ENCODE measurements around the gene ROCK2. TPM values are rescaled to one million over a fixed set of nuclear protein-coding genes. Genes with fewer than 3 reads are reported as not detected.
"Not testable (repeated sequence)": the region's sequence is repeated elsewhere in the genome, so short reads cannot be mapped to it uniquely, and the experiment has no call there.

ROCK2 gene
- total RNA-seq, 1 donor from 2014 or later = 84.5 TPM

DNA sequence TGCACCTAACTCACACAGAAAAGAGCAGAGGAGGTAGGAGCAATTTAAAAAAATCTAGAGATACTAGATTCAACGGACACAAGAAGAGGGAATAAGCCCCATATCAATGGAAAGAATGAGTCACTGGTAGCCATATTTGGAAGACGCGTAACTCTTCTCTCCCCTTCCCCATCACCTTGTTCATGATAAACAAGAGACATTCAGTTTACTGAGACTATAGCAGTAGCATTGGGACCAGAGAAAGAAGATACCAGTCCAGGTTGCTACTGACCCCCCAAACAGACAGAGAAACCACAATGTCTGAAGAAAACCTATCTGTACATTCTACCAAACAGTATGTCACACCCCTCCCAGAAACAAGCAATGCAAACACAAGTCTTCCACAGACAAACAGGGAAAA lies 108.1 kb downstream of the ROCK2 start:
- DNase-seq (ENCODE audit: low spot score) = no peak

DNA sequence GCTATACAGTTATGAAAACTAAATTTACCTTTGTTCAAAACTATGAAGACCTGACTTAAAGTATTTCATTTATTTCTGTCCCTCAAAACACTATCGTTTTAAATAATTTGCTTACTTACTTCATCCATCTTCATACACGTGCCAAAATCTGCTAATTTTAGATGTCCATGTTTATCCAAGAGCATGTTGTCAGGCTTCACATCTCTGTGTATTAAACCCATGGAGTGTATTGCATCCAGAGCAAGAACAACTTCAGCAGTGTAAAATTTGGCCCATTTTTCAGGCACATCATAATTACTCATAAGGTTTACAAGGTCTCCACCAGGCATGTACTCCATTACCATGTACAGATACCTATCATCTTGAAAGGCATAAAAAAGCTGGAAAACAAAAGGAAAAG lies 108.9 kb downstream of the ROCK2 start:
- DNase-seq (ENCODE audit: low spot score) = no peak

DNA sequence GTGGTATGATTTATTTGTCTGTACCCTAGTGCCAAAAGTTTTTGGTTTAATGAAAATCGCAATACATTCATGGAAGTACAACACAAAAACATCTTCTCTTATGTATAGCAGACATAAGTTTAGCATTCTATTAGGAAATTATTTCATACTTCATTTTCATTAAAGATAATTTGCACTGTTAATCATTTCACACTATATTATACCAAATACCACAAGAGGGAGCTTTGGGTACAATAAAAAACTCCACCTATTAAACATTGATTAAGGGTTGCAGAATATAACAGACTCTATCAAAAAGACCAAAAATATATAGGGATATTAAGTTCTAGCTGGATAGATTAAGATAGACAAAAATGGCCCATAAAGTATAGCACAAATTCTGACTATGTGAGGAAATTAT lies 110.1 kb downstream of the ROCK2 start:
- DNase-seq (ENCODE audit: low spot score) = no peak

DNA sequence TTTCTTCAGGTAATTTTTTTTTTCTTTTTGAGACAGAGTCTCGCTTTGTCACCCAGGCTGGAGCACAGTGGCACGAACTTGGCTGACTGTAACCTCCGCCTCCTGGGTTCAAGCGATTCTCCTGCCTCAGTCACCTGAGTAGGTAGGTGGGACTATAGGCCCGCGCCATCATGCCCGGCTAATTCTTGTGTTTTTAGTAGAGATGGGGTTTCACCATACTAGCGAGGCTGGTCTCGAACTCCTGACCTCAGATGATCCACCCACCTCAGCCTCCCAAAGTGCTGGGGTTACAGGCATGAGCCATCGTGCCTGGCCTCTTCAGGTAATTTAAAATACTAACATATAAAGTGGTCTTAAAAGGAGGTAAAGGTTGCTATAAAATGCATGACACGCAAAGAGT lies 113.2 kb downstream of the ROCK2 start:
- DNase-seq (ENCODE audit: low spot score) = not testable (repeated sequence)

DNA sequence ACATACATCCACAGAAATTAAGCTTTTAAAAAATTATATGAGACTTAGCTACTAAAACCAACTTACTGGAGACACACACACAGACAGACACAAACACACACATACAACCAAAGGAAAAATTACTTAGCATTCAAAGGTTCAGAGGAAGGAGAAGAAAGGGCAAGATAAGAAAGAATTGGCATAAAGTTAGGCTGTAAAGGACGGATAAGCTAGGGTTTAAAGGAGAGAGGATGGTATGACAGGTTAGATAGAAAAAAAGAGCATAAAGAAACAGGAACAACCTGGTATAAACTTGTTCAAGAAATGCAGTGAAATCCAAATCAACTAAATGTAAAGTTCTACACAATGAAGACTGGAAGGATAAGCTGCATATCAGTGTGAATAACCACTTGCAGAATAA lies 115.7 kb downstream of the ROCK2 start:
- no peak for DNase-seq (ENCODE audit: low spot score)

DNA sequence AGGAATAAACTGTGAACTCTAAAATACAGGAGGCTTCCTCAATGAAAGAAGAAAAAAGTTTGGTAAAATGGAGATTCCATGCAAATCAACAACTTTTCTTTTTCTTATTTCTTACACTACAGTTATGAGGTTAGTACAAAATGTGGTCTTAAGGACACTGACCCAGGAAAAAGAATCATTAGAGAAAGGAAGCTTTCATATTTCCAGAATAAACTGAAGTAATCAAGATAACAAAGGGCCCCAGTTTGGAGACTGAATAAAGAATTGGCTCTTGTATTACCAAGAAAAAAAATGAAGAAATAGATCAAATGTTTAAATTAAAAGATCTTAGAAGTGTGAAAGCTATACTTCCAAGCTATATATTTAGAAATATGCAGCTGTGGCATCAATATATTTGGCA lies 116.8 kb downstream of the ROCK2 start:
- no peak for DNase-seq (ENCODE audit: low spot score)

DNA sequence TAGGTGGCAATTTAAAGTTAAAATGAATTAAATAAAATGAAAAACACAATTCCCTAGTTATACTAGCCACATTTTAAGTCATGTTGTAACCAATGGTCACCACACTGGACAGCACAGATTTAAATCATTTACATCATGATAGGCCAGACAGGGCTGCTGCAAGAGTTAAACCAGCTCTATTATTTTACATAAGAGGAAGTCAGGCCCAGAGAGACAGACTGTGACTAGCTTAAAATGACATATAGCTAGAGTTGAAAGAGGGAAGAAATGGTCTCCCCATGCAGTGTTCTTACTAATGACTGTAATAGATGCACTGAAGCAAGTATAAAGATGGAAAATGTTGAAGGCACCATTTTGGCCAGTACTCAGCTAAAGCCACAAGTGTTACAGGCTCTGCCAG lies 119.5 kb downstream of the ROCK2 start:
- DNase-seq (ENCODE audit: low spot score) = no peak

DNA sequence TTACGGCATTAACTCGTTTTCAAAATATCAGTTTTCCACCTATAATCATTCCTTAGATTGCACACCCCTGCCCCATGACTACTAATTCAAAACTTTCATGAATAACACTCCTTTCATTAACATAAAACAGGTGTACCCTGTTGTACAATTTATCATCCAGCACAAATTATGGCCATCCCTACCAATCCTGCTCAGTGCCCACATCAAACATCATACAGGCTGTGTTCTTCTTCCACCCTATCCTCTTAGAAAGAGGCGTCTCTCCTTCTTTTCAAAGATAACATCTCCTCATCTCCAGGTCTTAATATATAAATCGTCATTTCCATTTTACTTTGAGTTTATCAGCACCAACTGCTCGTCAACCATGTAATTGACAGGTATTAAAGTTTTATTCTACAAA lies 121.6 kb downstream of the ROCK2 start:
- DNase-seq (ENCODE audit: low spot score) = no peak

DNA sequence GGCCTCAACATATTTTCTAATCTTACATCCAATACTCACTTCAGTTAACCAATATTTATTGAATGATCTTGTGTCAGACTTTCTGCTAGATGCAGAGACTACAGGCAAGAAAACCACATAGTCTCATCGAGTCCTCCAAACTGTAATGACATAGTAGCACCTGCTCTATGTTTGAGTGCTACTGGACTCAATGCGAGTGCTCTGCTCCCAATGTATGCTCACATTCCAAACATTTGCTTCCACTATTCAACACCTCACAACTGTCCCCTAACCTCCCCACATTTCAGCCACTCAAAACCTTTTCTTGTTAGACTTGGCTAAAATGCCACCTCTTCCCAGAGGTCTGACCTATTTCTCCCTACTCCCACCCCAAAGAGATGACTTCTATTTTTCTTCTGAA lies 124.0 kb downstream of the ROCK2 start:
- DNase-seq (ENCODE audit: low spot score) = no peak

DNA sequence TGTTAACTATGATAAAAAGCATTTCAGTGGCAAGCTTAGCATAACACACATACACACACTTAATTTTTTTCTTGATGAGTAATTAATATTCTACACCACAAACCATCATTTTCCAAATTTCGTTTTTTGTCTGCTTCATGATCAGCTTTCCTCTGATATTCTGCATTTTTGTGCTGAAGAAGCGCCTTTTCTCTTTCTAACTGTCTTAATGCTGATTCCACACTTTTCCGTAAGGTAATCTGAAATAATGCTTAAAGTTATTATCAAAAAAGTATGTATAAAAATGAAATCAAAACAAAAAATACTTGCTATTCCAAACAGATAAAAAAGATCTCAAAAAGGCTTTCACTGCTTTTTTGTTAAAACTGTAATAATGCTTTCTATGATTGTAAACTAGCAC lies 129.0 kb downstream of the ROCK2 start:
- no peak for DNase-seq (ENCODE audit: low spot score)

DNA sequence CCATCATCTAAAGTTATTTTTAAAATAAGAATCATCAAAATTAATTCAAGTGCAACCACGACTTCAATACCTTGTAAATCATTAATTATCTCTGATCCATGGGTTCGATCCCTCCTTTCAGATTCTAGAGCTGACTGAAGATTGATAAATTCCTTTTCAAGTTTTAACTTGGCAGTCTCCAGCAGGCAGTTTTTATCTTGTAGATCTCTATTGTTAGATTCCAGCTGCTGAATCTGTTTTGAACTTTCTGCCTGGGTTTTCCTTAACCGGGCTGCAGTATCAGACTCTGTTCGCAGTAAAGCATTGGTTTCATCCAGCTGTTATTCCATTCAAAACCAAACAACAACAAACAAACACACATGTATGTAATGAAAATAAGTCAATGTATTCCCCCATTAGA lies 129.7 kb downstream of the ROCK2 start:
- DNase-seq (ENCODE audit: low spot score) = no peak

DNA sequence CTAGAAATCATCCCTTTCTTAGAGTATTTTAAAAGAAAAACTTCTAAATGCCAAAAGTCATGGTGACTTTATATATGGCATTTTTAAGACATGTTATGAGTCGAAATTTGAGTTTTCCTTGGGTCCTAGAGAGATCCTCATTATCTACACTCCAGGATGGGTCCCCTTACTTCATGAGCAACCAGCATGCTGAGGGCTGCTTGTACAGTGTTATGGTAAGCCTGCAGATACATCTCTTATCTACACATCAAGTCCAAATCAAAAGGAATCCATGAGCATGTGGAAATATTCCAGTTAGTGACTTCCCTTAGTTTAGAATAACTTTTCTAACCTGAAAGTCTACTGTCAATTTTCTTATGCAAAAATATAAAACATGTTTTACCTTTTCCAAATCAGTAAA lies 130.5 kb downstream of the ROCK2 start:
- DNase-seq (ENCODE audit: low spot score) = no peak

DNA sequence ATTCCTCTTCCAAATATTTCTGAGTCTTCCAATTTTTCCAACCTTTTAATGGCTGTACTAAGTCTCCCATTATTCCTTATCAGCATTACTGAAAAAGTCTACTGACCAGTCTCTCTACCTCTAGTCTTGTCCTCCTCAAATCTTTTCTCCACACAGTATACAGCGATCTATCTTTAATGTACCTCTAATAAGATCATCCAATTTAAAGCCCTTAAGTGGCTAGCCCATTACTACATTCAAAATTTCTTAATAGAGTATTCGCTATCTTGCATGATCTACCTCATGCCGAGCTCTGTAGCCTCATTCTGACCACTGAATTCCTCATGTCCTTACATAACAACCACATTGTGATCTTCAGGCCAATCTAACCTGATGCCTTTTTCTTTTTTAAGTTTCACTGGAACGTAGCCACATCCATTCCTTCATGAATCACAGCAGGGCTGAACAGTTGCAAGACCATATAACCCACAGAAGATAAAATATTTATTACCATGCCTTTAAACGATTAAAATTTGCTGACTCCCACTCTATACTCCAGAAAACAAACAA lies 131.3 kb downstream of the ROCK2 start:
- no peak for DNase-seq (ENCODE audit: low spot score)

DNA sequence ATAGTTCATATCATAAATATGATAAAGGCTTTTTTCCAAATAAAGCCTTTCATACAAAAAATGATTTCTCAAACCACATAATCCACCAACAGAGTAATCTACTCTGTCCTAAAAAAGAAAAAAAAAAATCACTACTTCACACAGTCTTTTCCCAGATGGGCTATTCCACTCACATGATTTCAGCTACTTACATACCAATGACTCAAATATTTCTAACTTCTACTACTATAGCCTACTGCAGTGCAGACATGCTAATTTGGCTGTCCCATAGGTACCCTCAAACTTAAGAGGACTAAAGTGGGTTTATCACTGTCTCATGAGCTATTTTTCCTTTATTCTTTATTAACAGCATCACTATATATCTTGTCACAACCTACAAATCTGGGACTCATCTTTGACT lies 131.8 kb downstream of the ROCK2 start:
- no peak for DNase-seq (ENCODE audit: low spot score)

DNA sequence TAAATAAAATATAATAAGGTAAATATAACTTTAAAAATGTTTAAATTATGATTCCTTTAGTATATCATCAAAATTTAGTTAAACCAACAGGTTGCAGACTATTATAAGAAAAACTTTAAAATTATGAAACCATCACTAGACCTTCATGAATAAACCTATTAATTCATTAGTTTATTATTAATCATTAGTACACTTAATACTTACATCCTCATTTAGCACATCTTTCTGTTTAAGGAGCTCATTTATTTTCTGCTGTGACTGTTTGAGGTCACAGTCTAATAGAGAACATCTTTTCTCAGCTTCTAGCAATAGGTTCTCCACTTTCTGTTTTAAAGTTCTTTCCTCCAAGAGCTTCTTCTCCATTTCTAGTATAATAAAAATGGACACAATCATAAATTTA lies 136.4 kb downstream of the ROCK2 start:
- DNase-seq (ENCODE audit: low spot score) = no peak

DNA sequence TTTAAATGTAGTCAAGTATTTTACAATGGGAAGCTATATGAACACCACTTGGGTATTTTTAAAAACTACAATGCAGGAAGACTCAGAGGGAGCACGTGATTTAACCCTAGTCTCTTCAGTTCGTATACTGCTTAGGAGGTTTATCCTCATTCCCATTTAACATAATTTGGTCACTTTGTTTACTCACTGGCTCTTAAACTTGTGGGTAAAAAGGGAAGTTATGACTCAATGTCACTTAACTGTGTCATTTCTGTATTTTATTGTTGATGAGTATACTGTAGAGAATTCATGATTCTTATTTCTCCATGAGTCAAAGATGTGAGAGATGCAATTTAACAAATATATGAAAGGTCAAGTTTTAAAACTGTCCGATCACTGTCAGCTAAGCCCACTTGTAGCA lies 141.0 kb downstream of the ROCK2 start:
- DNase-seq (ENCODE audit: low spot score) = no peak

DNA sequence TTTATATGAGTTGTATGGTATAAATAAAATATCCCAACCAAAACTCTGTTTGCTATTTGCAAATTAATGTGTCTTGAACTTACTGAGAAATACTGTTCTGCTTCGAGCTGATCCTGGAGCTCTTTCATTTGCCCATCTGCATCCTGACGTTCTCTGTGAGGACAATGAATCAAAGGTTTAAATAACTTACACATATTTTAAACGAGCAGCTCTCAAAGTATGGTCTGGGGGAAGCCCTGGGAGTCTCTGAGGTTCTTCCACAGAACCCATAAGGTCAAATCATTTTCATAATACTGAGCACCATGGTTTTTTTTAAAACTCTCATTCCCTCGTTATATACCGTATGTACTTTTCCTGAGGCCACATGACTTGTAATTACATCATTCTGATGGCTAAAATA lies 142.5 kb downstream of the ROCK2 start:
- DNase-seq (ENCODE audit: low spot score) = no peak

DNA sequence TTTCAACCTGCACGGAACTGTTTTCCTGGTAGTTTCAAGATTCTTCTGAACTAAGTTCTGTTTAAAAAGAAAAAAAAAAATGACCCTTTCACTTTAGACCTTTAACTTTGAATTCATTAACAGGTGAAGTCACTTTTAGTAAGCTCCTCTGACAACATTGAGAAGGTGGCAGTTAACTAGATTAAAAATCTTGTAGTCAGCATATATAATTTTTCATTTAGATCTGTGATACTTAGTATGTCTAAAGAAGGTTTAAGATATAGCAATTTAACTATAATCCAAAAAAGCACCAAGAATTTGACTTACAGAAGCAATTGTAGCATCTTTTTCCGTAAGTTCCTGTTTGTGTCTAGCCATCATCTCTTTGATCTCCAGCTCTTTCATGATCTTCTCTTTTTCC lies 143.8 kb downstream of the ROCK2 start:
- DNase-seq (ENCODE audit: low spot score) = no peak

DNA sequence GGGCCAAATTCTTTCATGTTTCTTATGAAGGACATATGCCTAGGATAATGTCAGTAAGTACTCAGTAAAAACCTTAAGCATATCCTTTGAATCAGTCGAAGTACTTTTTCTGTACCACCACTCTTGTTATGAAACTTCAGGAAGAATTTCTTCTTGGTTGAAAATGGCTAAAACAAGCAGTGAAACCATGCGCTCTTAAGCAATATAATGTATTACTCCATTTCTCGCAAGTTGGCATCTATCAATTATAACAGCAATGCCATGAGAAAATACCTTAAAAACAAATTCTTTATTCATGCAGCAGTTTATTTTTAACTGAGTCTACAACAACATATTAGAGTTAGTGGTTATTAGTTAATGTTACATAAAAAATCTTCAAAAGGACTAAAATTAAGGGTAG lies 148.2 kb downstream of the ROCK2 start:
- no peak for DNase-seq (ENCODE audit: low spot score)

DNA sequence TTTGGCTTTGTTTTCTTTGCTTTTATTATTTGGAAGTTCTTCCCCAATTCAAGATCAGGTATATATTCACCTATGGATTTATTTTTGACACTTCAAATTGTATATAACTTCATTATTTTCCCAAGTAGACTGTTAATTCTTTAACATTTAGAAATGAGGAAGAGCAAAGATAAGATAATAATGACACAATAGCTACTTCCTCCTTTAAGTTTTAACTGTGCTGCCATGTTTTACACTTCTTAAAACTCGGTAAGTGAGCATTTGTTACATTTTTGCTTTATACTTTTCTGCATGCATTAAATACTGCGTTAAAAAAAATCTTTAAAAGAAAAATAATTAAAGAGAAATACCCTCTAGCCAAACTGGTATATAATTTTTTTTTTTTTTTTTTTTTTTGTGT lies 156.7 kb downstream of the ROCK2 start:
- DNase-seq (ENCODE audit: low spot score) = no peak

DNA sequence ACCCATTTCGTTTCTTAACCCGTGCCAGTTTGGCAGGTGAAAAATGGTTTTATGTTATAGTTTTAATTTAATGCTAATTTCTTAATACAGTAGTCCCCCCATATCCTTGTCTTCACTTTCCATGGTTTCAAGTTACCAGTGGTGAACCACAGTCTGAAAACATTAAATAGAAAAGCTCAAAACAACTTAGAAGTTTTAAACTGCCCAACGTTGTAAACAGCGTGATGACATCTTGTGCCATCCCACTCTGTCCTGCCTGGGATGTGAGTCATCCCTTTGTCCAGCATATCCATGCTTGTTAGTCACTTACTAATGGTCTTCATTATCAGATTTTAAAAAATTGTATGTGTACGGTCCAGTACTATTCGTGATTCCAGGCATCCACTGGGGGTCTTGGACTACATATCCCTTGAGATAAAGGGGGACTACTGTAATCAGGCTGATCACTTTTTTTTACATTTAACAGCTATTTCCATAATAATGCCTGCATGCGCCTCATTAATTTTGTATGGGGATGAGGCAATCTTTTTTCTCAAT lies 157.3 kb downstream of the ROCK2 start:
- DNase-seq (ENCODE audit: low spot score) = no peak

DNA sequence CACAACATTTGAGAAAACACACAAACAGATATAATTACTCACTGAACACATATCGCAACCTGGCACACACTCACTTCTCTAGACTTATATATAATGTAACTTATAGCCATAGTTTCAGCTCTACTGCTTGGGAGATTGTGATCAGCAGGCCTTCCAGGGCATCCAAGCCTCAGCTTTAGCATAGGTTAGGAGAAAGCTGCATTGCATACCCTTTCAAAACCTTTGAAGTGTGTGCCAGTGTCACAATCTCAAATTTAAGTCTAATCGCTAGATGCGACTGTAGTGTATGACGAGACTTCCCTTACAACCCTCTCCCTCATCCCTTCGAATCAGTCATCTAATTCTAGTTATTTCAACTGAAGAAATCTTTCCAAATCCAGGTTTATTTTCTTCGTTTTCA lies 158.3 kb downstream of the ROCK2 start:
- DNase-seq (ENCODE audit: low spot score) = no peak

DNA sequence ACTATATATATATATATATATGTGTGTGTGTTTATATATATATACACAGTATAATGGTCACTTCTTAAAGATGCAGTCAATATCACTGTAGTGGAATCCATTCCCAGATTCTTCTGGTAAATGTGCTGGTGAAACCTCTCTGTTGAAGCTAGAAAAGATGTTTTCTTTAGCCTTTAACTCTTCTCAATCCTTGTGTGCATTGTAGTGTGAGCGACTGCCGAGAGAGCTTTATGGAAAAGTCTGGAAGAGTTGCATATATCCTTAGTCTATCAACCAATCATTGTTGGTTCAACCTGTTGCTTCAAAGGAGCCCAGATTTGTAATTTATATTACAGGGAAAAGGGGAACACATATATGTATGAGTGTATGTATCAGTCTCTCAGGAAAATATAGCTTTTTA lies 161.5 kb downstream of the ROCK2 start:
- no peak for DNase-seq (ENCODE audit: low spot score)

DNA sequence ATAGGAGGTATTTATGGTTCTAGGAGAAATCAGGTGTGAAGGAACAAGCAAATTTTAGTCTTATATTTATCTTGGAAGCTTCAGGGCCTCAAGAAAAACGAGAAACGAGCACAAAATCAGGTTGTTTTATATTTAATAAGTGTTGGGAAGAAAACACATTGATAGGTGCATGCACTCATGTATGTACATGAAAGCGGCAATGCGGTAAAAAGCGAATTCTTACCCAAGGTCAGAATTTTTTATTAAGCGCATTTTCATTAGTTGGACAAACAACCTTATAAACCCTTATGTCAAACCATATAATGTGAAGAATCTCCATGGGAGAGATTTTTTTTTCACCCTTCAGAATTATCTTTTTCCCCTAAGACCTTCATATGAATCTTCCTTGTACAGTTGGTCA lies 163.8 kb downstream of the ROCK2 start:
- no peak for DNase-seq (ENCODE audit: low spot score)

DNA sequence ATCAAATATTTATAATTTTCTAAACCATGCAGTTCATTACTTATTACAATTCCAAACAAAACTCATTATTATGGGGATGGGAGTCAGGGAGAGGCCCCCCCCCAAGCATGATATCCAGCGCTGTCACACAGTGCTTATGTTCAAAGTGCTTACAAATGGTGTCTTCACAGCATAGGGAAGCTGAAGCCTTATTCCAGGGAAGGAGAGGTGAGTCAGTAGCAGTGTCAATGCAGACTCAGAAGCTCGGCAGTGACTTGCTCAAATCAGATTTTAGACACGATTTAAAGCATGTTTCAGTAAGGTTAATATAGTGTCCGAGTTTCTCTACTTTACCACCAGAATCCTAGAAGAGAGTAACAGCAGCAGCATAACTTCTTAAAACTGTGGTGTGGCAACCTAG lies 164.5 kb downstream of the ROCK2 start:
- no peak for DNase-seq (ENCODE audit: low spot score)
